Measurements from ENCODE around the gene PRM1. TPM values are rescaled to one million over a fixed set of nuclear protein-coding genes. Genes with fewer than 3 reads are reported as not detected.
A peak's percentile ranks its signal among the peaks of the same experiment; 100 is the strongest.

Gene PRM1
- total and polyA plus RNA-seq, 2 of the 13 experiments (the other 11 are each of a cell fraction or from before 2014, with no cell fraction given), result not detected

DNA sequence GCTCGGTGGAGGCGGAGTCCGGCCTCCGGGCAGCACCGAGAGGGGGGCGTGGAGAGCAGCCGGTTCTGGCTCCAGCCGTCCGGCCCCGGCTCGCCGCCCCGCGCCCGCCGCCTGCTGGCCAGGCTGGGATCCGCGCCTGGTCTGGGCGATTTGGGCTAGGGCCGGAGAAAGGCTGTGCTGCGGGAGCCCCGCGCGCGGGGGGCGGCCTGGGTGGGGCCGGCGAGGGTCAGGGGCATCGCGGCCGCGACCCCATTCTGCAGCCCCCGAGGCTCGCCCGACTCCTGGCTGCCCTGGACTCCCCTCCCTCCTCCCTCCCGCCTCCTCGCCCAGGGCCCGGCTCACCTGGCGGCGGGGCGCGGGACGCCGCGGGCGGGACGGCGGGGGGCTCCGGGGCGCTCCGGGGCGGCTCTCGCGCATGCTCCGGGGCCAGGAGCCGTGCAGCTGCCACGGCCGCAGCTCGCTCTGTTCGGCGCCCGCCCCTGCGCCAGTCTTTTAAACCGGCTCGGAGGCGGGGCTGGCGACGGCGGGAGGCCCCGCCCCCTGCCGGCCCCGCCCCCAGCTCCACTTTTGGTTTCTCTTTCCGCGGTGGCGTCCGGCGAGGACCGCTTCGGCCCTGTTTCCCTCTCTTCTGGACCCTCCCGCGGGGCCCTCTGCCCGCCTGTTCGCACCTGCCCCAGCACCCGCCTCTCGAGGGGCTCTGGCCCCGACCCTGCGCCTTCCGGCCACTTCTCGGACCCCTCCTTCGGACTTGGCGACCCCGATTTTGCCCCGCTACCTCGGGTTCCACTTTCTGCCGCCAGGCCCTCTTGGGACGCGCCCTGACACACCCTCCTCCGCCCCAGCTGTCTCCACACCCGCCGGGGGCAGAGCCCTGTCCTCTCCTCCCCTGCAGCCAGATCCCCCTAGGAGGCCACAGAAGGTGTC lies 25.1 kb downstream of the PRM1 start, which contains the start of gene SOCS1 (continued):
- TF ChIP-seq, protein P1, sequence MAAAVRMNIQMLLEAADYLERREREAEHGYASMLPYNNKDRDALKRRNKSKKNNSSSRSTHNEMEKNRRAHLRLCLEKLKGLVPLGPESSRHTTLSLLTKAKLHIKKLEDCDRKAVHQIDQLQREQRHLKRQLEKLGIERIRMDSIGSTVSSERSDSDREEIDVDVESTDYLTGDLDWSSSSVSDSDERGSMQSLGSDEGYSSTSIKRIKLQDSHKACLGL (CRISPR knock-in tag; IDR thresholded peaks at IDR 0.05), result 0 out of 2 replicates have a peak, but pooled peaks have one; percentile 77
- TF ChIP-seq THYN1 (CRISPR knock-in tag; IDR thresholded peaks at IDR 0.05; ENCODE audit: borderline replicate concordance, low read depth) (no peak), ZNF839 (CRISPR knock-in tag; IDR thresholded peaks at IDR 0.05; ENCODE audit: borderline replicate concordance) (no peak), SP1 (IDR thresholded peaks at IDR 0.05) (no peak), SP1 (CRISPR knock-in tag; IDR thresholded peaks at IDR 0.05) (peak; percentile 88), ARNT2 (CRISPR knock-in tag; IDR thresholded peaks at IDR 0.05; ENCODE audit: low read depth) (peak; percentile 88), ZNF432 (CRISPR knock-in tag; IDR thresholded peaks at IDR 0.05; ENCODE audit: borderline replicate concordance) (no peak), PHB2 (IDR thresholded peaks at IDR 0.05; ENCODE audit: partially characterized antibody) (no peak), ZNF577 (CRISPR knock-in tag; IDR thresholded peaks at IDR 0.05; ENCODE audit: borderline replicate concordance, low read depth) (no peak), SMAD3 (CRISPR knock-in tag; IDR thresholded peaks at IDR 0.05) (no peak; the same call in 1 of the 2 replicates), ZNF101 (CRISPR knock-in tag; IDR thresholded peaks at IDR 0.05; ENCODE audit: borderline replicate concordance, low read depth) (no peak; the same call in 1 of the 2 replicates), U2AF2 (IDR thresholded peaks at IDR 0.05; ENCODE audit: low read depth, low read length) (no peak), ZNF331 (CRISPR knock-in tag; IDR thresholded peaks at IDR 0.05) (no peak), KDM5B (CRISPR knock-in tag; IDR thresholded peaks at IDR 0.05; ENCODE audit: borderline replicate concordance) (peak; percentile 76; the same call in 1 of the 2 replicates), SP2 (CRISPR knock-in tag; IDR thresholded peaks at IDR 0.05) (peak; percentile 60; the same call in 1 of the 2 replicates), ZNF350 (CRISPR knock-in tag; IDR thresholded peaks at IDR 0.05; ENCODE audit: borderline replicate concordance, low read depth) (peak; percentile 36; the same call in 1 of the 2 replicates), NFIB (CRISPR knock-in tag; IDR thresholded peaks at IDR 0.05; ENCODE audit: borderline replicate concordance) (no peak), ZNF816 (CRISPR knock-in tag; IDR thresholded peaks at IDR 0.05; ENCODE audit: borderline replicate concordance) (peak; percentile 54), U2AF1 (optimal IDR thresholded peaks at IDR 0.05; ENCODE audit: low read depth, low read length) (no peak), GTF2F1 (IDR thresholded peaks at IDR 0.05; ENCODE audit: low read length) (peak; percentile 94)
- TF ChIP-seq, protein P2, sequence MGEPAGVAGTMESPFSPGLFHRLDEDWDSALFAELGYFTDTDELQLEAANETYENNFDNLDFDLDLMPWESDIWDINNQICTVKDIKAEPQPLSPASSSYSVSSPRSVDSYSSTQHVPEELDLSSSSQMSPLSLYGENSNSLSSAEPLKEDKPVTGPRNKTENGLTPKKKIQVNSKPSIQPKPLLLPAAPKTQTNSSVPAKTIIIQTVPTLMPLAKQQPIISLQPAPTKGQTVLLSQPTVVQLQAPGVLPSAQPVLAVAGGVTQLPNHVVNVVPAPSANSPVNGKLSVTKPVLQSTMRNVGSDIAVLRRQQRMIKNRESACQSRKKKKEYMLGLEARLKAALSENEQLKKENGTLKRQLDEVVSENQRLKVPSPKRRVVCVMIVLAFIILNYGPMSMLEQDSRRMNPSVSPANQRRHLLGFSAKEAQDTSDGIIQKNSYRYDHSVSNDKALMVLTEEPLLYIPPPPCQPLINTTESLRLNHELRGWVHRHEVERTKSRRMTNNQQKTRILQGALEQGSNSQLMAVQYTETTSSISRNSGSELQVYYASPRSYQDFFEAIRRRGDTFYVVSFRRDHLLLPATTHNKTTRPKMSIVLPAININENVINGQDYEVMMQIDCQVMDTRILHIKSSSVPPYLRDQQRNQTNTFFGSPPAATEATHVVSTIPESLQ (CRISPR knock-in tag; conservative IDR thresholded peaks at IDR 0.05), result no peak
- TF ChIP-seq, protein P3, sequence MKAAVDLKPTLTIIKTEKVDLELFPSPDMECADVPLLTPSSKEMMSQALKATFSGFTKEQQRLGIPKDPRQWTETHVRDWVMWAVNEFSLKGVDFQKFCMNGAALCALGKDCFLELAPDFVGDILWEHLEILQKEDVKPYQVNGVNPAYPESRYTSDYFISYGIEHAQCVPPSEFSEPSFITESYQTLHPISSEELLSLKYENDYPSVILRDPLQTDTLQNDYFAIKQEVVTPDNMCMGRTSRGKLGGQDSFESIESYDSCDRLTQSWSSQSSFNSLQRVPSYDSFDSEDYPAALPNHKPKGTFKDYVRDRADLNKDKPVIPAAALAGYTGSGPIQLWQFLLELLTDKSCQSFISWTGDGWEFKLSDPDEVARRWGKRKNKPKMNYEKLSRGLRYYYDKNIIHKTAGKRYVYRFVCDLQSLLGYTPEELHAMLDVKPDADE (CRISPR knock-in tag; IDR thresholded peaks at IDR 0.05), result peak; percentile 91; the same call in 1 of the 2 replicates
- TF ChIP-seq, protein P4, sequence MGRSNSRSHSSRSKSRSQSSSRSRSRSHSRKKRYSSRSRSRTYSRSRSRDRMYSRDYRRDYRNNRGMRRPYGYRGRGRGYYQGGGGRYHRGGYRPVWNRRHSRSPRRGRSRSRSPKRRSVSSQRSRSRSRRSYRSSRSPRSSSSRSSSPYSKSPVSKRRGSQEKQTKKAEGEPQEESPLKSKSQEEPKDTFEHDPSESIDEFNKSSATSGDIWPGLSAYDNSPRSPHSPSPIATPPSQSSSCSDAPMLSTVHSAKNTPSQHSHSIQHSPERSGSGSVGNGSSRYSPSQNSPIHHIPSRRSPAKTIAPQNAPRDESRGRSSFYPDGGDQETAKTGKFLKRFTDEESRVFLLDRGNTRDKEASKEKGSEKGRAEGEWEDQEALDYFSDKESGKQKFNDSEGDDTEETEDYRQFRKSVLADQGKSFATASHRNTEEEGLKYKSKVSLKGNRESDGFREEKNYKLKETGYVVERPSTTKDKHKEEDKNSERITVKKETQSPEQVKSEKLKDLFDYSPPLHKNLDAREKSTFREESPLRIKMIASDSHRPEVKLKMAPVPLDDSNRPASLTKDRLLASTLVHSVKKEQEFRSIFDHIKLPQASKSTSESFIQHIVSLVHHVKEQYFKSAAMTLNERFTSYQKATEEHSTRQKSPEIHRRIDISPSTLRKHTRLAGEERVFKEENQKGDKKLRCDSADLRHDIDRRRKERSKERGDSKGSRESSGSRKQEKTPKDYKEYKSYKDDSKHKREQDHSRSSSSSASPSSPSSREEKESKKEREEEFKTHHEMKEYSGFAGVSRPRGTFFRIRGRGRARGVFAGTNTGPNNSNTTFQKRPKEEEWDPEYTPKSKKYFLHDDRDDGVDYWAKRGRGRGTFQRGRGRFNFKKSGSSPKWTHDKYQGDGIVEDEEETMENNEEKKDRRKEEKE (IDR thresholded peaks at IDR 0.05), result no peak
